NCI-H1048 (cell line): Measurements from ENCODE around the gene BID.
"Not testable (repeated sequence)": the region's sequence is repeated elsewhere in the genome, so short reads cannot be mapped to it uniquely, and the experiment has no call there.

ENCODE experiments used
- DNase-seq: peaks from one replicate; lab custom pipeline; 2025; lab: John Stamatoyannopoulos, UW

Gene BID

GRCh38 chr22:17769013-17769715 lies 5.1 kb downstream of the BID start:
- DNase-seq: no peak

DNA sequence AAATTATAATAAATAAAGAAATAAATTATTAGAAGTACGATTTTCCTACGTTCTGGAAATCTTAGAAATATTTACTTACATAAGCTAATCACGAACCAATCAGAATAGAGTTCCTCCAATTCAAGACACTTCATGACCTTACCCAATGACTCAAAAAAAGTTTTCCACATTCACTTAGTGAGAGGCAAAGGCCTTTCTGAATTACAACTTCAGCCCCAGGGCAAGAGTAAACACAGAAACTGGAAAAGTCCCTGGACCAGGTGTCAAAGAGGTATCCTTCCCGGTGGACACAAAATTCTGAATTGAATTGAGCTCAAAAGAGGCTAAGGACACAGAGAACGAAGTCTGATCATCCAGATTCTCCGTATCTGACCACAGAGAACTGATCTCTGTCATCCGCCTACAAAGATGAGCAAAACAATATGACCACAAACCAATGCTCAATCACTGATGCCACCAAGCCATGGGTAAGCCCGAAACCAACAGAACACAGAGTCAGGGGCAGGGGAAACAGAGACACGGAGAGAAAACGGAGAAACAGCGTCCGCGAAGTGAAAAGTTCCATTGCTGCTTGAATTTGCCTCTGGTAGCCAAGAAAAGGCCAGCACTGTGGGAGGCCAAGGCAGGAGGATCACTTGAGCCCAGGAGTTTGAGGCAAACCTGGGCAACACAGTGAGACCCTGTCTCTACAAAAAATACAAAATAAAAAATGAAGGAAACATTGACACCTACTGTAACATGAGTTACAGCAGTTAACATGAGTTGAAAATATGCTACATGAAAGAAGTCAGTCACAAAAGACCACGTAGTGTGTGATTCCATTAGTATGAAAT lies 6.8 kb downstream of the BID start:
- DNase-seq: no peak

GRCh38 chr22:17764852-17765251 lies 9.4 kb downstream of the BID start:
- DNase-seq: not testable (repeated sequence)

- DNase-seq: no peak
Observed at GRCh38 chr22:17764036-17764435, 10.2 kb downstream of the BID start.

GRCh38 chr22:17763442-17763841 lies 10.8 kb downstream of the BID start:
- DNase-seq: not testable (repeated sequence)

GRCh38 chr22:17761138-17761488 lies 13.2 kb downstream of the BID start:
- DNase-seq: no peak

DNA sequence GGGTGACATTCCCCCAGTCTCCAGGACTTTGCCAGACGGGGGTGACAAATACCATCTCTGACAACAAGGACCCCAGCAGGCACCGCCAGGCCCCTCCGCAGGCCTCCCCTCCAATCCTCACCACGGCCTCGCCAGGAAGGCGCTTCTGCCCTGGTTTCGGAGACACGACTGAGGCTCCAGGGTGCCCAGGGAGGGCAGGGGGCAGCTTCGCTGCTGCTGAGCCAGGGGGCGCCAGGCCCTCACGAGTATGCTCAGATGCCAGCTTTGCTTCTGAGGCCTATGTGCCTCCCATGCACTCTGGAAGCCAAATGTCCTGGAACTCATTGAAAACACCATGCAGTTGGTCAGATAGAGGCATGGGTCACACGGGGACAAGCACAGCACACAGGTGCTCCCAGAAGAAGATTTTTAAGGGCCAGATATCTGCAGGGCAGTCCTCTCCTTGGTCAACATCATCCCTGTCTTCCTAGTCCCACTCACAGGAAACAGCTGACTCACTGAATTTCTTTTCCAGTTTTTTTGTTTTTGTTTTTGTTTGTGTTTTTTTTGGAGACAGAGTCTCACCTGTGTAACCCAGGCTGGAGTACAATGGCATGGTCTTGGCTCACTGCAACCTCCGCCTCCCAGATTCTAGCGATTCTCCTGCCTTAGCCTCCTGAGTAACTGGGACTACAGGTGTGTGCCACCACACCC lies 19.9 kb downstream of the BID start:
- no peak for DNase-seq

DNA sequence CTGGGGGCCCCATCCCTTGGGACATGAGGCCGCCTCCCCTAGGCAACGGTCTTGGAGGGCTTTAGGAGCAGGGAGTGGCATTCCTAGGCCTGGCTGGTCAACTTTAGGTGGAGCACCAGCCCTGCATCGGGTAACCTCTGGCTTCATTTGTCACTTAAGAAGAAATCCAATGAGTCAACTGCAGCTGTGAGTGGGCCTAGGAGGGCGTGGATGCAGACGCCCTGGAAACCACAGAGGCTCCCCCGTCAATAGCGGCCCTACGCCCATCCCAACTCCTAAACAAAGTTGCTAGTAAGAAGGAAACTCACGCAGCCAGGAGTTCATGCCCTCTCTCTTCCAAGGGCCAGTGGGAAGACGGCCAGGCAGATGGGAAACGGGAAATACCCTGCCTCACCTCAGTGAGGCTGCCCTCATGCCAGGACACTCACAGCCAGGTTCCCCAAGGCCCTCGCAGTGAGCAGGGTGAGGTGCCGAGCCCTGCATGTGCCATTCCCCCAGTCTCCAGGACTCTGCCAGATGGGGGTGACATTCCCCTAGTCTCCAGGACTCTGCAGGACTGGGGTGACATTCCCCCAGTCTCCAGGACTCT lies 20.8 kb downstream of the BID start:
- no peak for DNase-seq

DNA sequence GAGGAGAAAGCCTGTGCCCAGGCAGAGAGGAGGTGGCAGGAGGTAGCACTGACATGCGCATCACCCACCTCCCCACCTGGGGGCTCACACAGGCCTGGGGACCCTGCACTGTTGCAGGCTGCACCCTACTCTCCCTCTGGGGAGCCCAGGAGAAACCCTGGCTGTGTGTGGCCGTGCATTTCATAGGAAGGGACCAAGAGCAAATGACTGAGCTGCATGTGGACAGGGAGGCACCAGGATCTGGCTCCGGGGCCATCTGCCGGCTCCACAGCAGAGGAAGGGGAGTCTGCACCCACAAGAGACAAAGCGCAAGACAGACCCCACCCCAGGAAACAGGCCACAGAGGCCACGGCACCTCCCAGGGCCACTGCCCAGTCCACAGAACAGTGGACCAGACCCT lies 22.7 kb downstream of the BID start:
- DNase-seq: no peak

- DNase-seq: no peak
Observed at GRCh38 chr22:17749605-17750395, 24.5 kb downstream of the BID start.

DNA sequence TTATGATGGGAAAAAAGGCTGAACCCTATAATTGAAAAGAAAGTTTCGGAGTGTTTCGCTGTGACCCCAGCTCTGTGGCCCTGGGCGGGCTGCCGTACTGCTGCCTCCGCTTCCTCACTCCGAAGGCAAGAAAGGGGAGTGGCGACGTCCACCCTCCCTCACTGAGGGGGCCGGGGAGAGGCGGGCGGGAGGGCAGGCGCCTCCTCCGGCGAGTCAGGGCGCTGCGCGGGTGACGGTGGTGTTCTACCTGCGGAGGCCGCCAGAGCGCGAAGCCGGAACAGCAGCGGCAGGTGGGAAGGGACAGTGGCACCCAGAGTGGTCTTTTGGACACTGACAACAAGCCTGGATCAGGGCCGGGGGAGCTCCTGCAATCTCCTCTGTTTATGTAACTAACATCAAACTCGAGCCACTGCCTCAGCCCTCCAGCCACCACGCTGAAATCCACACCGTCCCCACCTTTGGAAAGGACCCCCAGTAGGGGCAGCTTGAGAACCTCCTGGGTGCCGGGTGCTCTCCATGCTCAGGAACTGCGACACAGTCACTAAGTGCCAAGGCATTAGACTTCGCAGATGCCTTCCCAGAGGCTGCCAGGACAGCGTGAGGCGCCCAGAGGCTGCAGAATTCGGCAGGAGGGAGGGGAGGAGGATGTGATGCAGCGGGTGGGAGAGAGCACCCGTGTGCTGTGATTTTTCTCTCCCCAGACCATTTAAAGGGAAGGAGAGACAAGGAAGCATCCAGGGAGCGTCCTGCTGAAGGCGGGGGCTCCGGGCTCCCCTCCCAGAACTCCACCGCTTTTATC lies 25.5 kb downstream of the BID start:
- DNase-seq: no peak

GRCh38 chr22:17746916-17747315 lies 27.4 kb downstream of the BID start:
- no peak for DNase-seq

DNA sequence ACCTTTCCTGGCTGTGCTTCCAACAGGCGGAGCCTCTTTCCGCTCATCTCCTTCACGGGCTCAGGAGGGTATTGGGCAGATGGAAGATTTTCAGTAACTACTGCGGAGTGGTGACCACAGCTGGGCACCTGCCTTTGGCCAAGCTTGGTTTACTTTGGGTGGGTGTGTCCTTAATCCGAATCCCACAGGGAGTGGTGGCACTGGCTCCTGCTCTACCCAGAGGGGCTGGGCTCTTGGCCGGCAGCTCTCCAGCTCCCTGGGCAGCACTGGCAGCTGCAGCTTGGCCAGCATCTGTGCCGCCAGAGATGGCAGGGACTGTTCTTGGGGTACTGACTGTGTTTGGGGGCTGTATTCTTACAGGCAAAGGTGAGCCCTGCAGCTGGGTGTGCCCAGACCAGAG lies 29.8 kb downstream of the BID start:
- no peak for DNase-seq

DNA sequence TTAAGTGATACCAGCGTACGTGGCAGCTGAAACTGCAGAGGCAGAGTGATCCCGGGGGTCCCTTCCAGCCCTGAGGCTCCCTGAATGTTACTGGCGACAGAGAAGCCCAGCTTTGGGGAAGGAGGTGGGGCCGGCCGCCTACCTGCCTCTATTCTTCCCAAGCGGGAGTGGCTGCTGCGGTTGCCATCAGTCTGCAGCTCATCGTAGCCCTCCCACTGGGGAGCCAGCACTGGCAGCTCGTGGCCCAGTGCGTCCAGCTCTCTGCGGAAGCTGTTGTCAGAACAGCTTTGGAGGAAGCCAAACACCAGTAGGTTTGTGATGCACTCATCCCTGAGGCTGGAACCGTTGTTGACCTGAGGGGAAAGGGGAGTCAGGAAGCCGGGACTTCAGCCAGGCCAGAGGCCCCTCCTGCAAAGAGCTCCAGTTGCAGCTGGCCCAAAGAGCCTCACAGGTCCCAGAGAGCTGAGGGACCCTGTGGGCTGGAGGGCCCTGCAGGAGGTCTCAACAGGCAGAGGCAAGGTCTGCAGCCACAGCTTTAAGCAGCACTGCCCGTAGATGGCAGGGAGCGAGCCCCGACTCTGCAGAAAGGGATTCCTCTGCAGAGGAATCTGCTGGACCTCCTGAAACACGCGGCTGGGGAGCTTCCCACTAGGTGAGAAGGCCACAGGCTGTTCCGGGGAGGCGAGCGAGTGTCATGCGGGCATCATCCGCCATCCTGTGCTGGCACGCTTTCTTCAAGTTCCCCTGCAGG lies 30.4 kb downstream of the BID start:
- no peak for DNase-seq

GRCh38 chr22:17742527-17742902 lies 31.8 kb downstream of the BID start:
- peak; percentile 44 for DNase-seq

- no peak for DNase-seq
Observed at GRCh38 chr22:17741866-17742526, 32.3 kb downstream of the BID start.

DNA sequence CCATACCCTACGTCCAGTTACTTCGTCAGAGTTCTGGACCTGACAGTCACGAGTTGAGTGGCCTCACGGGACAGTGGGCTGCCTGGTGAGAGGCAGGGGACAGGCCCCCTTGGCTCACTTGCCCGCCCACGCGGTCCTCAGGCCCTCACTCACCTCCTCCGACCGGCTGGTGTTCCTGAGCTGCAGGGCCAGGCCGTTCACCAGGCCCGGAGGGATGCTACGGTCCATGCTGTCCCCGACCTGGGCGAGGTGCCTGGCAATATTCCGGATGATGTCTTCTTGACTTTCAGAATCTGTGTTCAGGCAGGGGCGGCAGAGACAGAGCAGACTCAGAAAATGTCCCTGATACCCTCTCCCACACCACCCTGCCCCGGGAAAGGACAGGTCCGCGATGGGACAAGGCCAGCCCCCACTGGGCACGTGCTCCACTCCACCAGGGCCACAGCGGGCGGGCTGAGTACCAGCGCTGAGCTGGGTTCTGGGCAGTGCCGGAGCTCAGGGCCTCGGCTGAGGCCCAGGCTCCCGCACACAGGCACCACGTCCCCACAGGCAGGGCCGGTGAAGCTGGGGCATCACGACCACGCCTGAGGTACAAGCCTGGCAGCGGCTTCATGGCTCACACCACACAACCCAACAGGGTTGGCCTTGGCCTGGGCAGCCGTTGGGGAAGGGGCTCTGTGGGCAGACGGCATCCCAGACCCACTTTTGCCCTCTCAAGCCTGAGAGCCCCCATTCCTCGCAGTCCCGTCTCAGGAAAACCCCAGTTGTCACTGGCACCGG lies 34.9 kb downstream of the BID start:
- DNase-seq: no peak

- DNase-seq: no peak
Observed at GRCh38 chr22:17738386-17739128, 35.7 kb downstream of the BID start.
